HG03159 (cell line): ENCODE data around the gene POU2AF2.
A peak's percentile ranks its signal among the peaks of the same experiment; 100 is the strongest.
"Not testable (repeated sequence)": the region's sequence is repeated elsewhere in the genome, so short reads cannot be mapped to it uniquely, and the experiment has no call there.

ENCODE experiments used
- ATAC-seq: cut with Tn5 transposase; IDR thresholded peaks from one replicate; pipeline ENCODE4 v1.9.1; 2021; ENCODE audit warnings: mild to moderate bottlenecking, moderate library complexity; ENCODE audit not compliant: unreplicated experiment

Gene POU2AF2, protein sequence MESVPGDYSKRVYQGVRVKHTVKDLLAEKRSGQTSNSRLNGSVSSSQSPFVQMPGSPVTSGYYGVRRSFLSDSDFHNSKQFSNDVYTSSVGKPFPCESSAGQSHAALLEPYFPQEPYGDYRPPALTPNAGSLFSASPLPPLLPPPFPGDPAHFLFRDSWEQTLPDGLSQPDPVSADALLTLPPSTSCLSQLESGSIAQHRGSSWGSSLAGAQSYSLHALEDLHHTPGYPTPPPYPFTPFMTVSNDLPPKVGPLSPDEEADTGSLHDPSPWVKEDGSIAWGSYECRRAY

DNA sequence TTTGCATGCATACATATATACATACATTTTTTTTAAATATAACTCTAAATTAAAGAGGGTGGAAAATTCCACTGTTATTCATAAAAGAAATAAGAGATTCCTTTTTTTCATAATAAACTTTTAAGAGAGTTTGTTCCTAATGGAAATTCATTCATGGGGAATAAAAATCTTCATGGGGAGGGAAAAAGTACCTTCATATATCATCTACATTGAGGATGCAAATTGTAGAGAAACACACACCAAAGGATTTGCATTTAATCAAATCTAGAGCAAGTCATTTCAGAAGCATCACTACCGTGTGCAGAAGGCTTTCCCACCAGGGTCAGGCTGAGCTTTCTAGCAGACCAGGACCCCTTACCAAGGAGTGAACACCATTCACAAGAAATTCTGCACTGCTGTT is at the start of gene POU2AF2:
TSS of gene POU2AF2 (plus strand) at position 301 of the 400 bp plus-strand sequence. CDS start 129 bp downstream, outside the sequence.
- ATAC-seq, result no peak

DNA sequence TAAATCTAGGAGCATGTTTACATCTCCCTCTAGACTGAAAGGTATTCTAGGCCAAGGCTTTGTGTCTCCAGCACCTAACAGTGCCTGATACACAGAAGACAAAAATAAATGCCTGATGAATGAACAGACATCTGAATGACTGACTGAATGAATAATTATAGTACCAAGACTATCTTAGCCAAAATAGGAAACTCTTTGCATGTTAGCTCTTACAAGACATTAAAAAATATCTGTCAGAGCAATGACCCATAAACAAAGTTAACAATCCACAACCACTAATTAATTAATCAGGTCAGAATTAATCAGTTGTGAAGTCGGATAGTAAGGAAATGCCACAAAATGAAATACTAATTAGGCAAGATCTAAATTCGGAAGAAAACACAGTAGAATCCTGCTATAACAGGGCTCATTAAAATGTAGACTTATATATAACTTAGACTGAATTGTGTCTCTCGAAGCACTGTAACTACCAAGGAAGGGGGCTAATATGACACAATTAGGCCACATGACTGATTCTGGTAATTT is 45.5 kb upstream of the POU2AF2 start:
- ATAC-seq, result no peak

DNA sequence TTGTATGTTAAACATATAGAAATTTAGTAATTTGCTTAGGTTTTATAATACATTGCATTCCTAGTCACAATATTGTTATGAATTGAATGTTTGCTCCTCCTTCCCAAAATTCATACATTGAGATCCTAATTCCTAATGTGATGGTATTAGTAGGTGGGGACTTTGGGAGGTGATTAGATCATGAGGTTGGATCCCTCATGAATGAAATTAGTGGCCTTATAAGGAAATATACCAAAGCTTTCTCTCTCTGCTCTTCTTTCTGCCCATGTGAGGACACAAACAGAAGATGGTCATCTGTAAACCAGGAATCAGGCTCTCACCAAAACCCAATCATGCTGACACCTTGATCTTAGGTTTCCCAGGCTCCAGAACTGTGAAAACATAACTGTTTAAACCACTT is 41.3 kb upstream of the POU2AF2 start:
- no peak for ATAC-seq

DNA sequence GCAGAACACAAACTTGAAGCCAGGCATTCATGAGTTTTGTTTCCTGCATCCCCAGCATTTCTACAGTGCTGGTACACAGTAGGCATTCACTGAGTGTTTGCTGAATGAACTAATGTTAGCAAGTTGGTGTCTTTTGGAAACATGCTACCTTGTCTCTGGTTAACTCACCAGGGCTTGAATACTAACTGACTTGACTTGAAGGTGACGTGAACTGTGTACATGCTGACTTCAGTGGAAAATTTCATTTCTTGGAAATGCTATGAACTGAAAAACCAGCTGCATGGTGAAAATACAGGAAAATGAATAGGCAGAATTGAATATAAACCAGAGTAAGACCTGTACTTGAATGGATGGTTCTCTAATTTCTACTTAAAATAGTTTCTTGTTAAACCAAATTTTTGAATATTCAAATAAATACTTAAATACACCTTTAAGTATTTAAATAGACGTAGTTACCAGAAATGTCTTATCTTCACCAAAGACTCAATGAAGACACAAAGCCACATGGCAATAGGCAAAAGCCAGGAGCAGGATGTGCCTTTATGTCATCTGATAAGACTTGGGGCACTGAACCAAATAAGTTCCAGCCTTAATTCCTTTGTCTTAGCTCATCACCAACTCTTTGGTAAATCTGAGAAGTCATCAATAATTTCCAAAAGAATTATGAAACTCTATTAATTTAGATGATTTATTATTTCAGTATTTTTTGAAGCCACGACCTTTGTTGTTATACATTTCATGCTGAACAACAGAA is 39.7 kb upstream of the POU2AF2 start:
- no peak for ATAC-seq

DNA sequence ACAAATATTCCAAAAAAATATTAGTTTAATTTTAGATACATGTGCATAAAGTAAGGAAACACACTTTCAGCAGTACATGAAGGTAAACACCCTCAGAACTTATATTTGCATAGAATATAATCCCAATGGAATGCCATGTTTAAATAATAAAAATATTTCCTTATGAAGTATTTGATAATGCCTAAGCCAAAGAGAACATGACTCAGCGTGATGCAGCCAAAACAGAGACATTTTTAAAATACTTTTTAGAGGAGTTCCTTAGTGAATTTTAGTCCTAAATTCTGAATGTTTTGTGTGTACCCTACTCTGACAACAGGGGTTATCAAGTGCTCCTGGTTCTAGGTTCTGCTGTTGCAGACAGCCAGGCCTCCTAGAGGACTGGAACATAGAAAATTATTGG is 39.1 kb upstream of the POU2AF2 start:
- ATAC-seq, result no peak

DNA sequence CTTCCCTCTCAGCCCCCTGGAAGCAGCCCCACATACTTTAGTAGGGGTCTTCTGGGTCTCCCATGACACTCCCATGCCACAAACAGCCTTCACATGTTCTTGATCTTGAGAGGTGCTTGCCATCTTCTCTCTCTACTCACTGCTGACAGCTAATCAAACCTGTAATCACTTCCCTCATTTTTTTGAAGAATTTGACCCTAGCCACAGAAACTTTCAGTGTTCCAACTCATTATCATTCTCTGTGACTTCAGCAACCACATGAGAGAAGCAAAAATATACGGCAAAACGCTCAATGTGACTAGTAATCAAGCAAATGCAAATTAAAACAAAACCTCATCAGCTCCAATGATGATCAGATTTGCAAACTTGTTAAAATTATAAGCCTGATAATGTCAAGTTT is 38.3 kb upstream of the POU2AF2 start:
- ATAC-seq, result no peak

DNA sequence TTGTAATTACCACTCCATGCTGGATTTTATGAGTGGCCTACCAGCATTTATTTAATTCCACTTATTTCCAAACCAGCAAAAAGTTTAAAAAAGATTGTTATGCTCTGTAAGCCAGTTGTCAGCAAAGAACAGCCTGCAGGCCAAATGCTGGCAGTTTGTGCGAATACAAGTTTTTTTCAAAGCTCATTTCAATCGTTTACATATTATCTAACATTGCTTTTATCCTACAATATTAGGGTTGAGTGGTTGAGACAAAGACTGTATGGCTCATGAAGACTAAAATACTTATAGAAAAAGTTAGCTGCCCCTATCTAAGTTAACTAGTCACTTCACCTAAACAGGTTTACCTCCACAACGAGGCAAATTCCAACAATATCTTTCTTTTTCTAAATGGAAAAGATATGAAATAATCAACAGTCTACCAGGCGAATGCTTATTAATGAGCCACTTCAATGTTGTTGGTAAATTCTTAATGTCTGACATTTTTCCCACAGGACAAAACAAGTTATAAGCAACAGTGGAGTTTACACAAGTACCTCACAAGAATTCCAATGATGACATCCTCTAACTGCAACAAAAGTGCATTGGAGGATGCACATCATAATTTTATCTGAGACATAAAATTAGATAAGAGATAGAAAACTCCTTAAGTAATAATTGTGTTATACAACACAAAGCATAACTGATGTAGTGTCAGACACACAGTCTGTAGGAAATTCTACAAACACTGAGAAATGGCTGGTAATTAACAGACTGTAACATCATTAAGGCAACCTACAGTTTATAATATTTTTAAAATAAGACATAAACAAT is 35.8 kb upstream of the POU2AF2 start:
- no peak for ATAC-seq

DNA sequence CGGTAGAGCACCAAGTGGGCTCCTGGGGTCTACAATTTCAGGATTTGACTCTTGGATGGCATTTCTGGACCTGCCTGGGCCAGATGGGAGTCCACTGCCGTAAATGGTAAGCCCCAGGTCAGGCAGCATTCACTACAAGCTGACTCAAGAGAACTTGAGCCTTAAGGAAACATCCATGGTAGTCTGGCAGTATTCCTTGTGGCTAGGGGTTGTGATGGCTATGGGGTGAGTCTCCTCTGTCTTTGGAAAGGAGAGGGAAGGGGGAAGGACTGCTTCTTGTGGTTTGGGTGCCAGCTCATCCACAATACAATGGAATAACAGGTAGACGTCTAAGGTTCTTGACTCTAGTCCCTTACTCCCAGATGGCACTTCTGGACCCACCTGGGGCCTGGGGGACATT is 32.3 kb upstream of the POU2AF2 start:
- ATAC-seq, result no peak

DNA sequence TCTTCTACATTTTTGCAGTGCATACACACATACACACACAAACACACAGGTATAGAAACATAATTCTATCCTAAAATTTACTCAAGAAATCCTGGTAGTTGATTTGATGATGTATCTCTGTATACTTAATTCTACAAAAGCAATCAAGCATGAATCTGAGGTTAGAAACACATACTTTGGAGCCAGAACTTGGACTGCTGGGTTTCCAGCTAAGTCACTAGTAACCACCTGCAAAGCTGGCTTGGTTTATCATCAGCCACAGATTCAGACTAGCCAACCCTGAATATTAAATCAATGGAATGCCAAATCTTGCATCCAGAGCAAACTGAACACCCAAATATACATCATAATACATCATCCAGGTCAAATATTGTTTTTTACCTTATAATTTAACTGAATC is 24.8 kb upstream of the POU2AF2 start:
- no peak for ATAC-seq

DNA sequence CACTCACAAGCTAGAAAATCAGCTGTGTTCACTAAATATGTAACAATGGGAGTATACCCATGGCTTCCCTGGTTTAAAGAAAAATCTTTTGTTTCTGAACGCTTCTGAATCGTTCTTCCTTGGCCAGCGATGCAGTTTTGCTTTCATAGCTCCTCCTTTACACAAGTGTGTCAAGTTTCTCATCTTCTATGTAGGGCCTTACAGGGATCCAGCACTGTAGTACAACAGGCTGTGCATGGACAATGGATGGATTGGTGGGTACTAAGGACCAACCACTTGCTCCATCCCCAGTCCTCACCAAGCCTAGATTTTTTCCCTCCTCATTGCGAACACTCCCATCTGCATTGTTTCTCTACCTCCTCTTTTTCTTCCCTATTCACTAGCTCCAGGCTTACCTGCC is 24.3 kb upstream of the POU2AF2 start:
- ATAC-seq, result no peak

DNA sequence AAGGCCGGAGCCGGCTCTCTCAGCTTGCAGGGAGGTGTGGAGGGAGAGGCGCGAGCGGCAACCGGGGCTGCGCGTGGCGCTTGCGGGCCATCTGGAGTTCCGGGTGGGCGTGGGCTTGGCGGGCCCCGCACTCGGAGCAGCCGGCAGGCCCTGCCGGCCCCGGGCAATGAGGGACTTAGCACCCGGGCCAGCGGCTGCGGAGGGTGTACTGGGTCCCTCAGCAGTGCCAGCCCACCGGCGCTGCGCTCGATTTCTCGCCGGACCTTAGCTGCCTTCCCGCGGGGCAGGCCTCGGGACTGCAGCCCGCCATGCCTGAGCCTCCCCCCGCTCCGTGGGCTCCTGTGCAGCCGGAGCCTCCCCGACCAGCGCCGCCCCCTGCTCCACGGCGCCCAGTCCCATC is 23.6 kb upstream of the POU2AF2 start:
- ATAC-seq, result not testable (repeated sequence)

DNA sequence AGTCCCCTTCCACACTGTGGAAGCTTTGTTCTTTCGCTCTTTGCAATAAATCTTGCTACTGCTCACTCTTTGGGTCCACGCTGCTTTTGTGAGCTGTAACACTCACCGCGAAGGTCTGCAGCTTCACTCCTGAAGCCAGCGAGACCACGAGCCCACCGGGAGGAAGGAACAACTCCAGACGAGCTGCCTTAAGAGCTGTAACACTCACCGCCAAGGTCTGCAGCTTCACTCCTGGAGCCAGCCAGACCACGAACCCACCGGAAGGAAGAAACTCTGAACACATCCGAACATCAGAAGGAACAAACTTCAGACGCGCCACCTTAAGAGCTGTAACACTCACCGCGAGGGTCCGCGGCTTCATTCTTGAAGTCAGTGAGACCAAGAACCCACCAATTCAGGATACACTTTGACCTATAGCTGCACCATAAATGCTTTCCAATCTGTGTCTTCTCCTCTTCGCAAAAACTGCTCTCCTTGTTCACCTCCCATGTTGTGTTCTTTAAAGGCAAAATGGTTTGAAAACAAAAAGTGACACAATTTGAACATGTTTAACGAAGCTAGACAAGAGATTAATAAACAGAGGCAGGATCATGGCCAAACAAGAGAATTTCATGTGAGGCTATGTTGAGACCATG is 22.6 kb upstream of the POU2AF2 start:
- not testable (repeated sequence) for ATAC-seq

DNA sequence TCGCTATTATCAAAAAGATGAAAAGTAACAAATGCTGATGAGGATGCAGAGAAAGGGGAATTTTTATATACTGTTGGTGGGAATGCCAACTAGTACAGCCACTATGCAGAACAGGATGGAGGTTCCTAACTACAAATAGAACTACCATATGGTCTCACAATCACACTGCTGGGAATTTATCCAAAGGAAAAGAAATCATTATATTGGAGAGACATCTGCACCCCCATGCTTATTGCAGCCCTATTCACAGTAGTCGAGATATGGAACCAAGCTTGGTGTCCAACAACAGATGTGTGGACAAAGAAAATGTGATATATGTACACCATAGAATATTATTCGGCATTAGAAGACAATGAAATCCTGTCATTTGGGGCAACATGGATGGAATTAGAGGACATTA is 19.6 kb upstream of the POU2AF2 start:
- ATAC-seq, result no peak

DNA sequence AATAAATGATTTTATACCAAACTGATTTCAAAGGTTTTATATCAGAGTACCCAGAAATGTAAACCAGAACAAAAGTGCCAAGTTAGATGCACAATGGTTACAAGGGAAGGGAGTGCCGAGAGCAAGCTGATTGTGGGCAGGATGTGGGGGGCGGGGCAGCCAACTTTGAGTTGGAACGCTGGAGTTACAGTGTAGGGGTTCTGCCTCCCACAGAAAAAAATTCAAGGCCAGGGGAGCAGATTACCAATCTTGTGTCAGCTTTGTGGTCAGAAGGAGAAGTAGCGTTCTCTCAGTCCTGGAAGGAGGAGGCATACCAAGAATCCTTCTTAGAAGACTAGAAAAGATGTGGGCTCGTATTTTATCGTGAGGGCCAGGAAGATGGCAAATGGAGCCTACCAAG is 15.9 kb upstream of the POU2AF2 start:
- ATAC-seq, result no peak

DNA sequence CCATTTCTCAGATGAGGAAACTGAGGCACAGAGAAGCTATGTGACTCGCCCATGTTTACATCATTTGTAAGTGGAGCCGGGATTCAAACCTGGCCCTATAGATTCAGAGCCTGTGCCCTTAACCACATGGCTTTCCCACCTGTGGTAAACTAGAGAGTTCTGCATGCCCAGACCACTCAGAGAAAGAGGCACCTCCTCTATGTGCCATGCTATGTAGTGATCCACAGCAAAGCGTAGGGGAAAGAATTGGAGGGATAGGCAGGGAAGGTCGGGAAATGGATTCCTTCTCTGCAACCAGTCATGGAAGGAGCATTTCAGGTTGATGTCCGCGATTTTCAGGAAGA is 15.4 kb upstream of the POU2AF2 start:
- peak; percentile 13 for ATAC-seq

DNA sequence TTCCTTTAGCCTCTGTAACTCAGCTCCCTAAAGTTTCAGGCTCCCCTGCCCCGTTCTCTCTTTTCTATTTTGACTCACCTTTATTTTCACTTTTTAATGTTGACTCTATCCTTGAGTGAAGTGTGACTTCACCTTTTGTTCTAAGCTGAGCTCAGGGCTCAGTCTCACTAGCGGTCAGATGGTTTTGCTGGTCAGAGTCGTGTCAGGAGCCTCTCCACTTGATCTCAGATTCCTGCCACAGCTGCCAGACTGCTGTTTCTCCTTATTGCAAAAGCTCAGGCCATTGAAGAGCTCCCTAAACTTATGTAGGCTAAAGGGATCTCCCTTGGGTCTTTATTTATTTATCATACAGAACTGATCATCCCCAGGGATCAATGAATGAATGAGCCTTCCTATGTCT is 13.7 kb upstream of the POU2AF2 start:
- no peak for ATAC-seq

DNA sequence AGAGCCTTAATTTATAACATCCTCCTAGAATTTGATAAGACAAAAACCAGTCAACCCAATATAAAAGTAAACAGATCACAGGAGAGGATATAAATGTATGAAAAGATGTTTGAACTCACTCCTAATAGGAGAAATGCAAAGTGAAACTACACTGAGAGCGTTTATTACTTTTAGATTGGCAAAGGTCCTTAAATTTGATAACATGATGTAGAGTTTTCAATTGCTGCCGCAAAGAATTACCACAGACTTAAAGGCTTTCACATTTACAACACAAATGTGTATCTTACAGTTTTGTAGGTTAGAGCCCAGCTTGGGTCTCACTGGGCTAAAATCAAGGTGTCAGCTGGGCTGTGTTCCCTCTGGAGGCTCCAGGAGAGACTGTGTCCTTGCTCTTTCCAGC is 9.1 kb upstream of the POU2AF2 start:
- ATAC-seq, result no peak

DNA sequence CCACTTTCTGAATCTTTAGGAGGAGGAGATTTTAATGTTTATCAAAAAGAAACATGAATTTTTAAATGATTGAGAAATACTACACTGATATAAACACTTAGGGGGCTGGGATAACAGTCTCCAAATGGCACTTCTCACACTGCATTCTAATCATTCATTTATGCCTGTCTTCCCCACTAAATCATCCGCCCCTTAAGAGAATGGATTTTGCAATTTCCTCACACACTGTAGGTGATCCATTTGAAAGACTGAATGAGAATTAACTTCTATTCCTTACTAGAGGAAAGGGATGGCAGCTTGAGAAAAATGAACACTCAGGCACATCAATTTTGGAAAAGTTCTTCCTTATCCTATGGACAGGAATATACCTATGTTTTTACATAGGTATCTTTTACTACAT is 7.6 kb upstream of the POU2AF2 start:
- ATAC-seq, result no peak

DNA sequence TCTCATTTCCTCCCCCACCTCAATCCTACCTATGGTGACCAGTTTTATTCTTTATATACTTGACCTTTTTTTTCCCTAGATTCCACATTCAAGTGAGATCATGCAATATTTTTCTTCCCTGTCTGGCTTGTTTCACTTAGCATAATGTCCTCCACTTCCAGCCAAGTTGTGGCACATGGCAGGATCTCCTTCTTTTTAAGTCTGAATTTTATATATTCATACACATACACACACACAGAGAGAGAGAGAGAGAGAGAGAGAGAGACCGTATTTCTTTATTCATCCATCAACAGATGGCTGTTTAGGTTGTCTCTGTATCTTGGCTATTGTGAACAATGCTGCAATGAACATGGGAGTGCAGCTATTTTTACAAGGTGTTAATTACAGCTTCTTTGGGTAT is 1.4 kb downstream of the POU2AF2 start:
- ATAC-seq, result no peak

DNA sequence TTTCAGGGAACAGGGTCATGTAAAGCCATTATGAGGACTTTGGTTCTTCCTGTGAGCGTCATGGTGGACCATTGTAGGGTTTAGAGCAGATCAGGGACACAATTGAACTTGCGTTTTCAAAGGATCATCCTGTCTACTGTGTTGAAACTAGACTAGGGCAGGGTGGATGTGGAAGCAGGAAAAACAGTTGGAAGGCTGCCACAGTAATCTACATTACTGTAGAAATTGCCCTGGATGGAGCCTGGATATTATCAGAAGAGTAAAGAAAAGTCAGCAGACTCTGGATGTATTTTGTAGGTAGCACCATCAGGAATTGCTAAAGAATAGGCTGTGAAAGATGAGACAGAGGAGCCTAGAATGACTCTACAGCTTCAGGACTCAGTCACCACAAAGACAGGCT is 5.4 kb downstream of the POU2AF2 start:
- ATAC-seq, result no peak

DNA sequence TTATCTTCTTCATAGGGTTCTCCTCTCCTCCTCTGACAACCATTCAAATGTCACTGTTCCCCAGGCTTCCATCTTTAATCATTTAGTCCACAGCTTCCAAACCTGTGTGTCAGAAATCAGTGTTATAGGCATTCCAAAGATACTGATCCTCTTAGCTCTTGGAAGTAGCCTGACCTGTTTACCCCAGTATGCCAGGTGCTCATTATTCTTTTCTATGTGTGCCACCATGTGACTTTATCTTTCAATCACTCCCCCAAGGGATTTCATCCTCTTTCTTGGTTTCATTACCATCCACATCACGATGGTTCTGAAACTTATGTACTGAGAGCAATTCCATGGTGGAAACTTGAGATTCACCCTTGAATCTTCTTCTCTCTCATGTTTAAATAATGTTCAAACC is 7.6 kb downstream of the POU2AF2 start:
- ATAC-seq, result no peak
